Measurements from ENCODE around the gene RNF157.

DNA sequence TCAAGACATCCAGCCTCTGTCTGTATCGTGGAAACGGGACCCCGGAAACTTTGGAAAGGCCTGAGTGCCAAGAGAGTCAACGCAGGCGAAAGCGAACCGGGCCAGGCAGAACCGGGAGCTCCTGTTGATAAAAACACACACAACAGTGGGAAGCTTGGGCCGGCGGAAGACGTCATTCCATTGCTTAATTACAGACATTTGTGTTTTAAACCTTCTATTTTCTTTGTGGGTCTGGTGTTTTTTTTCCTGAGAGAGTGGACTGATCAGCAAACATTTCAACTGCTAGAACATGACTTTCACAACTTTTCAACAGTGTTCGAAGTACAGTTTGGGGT is 878 bp upstream of the RNF157 start:
- TF ChIP-seq, protein P1, sequence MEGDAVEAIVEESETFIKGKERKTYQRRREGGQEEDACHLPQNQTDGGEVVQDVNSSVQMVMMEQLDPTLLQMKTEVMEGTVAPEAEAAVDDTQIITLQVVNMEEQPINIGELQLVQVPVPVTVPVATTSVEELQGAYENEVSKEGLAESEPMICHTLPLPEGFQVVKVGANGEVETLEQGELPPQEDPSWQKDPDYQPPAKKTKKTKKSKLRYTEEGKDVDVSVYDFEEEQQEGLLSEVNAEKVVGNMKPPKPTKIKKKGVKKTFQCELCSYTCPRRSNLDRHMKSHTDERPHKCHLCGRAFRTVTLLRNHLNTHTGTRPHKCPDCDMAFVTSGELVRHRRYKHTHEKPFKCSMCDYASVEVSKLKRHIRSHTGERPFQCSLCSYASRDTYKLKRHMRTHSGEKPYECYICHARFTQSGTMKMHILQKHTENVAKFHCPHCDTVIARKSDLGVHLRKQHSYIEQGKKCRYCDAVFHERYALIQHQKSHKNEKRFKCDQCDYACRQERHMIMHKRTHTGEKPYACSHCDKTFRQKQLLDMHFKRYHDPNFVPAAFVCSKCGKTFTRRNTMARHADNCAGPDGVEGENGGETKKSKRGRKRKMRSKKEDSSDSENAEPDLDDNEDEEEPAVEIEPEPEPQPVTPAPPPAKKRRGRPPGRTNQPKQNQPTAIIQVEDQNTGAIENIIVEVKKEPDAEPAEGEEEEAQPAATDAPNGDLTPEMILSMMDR (IDR thresholded peaks at IDR 0.05): no peak
- no peak for TF ChIP-seq SIN3A (IDR thresholded peaks at IDR 0.05; ENCODE audit: borderline replicate concordance, insufficient read depth, low read depth, low read length)
- TF ChIP-seq, protein P2, sequence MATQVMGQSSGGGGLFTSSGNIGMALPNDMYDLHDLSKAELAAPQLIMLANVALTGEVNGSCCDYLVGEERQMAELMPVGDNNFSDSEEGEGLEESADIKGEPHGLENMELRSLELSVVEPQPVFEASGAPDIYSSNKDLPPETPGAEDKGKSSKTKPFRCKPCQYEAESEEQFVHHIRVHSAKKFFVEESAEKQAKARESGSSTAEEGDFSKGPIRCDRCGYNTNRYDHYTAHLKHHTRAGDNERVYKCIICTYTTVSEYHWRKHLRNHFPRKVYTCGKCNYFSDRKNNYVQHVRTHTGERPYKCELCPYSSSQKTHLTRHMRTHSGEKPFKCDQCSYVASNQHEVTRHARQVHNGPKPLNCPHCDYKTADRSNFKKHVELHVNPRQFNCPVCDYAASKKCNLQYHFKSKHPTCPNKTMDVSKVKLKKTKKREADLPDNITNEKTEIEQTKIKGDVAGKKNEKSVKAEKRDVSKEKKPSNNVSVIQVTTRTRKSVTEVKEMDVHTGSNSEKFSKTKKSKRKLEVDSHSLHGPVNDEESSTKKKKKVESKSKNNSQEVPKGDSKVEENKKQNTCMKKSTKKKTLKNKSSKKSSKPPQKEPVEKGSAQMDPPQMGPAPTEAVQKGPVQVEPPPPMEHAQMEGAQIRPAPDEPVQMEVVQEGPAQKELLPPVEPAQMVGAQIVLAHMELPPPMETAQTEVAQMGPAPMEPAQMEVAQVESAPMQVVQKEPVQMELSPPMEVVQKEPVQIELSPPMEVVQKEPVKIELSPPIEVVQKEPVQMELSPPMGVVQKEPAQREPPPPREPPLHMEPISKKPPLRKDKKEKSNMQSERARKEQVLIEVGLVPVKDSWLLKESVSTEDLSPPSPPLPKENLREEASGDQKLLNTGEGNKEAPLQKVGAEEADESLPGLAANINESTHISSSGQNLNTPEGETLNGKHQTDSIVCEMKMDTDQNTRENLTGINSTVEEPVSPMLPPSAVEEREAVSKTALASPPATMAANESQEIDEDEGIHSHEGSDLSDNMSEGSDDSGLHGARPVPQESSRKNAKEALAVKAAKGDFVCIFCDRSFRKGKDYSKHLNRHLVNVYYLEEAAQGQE (IDR thresholded peaks at IDR 0.05; ENCODE audit: insufficient read depth in 1 of 2, low read depth in 2 of 2, low read length in 1 of 2): no peak

Data from Panc1 (cell line).